CD8-positive, alpha-beta memory T cell (primary cell): ENCODE measurements around the gene OR1E1. TPM values are rescaled to one million over a fixed set of nuclear protein-coding genes. Genes with fewer than 3 reads are reported as not detected.
"Not testable (repeated sequence)": the region's sequence is repeated elsewhere in the genome, so short reads cannot be mapped to it uniquely, and the experiment has no call there.

Experiments
- CTCF ChIA-PET: fragments of 350-600 bp; sonication (Branson Sonifier 250); formaldehyde crosslinking; loops from one replicate; lab custom pipeline; 2021; ENCODE audit warnings: antibody characterized with exemption; lab: Charles Lee
- POLR2A ChIA-PET: fragments of 350-600 bp; sonication (Branson Sonifier 250); formaldehyde crosslinking; loops from one replicate; lab custom pipeline; 2021; ENCODE audit warnings: antibody characterized with exemption; lab: Charles Lee
- DNase-seq, 5 donors: peaks; one replicate each; pipeline versions ENCODE4 v3.0.0 to v3.0.0-alpha.2; 2020 to 2022; ENCODE audit warnings: mixed read lengths in 1 of 5
- H3K27ac ChIP-seq: one replicate; pipeline ENCODE4 v1.7.0; 2013; ENCODE audit warnings: low read depth, mild to moderate bottlenecking, low read length, moderate library complexity
- H3K27me3 ChIP-seq: 2 replicates; pipeline ENCODE4 v1.7.0; 2013; ENCODE audit warnings: low read length, mild to moderate bottlenecking; ENCODE audit not compliant: insufficient read depth, poor library complexity, severe bottlenecking
- H3K36me3 ChIP-seq: 2 replicates; pipeline ENCODE4 v1.7.0; 2013; ENCODE audit warnings: mild to moderate bottlenecking, low read length, moderate library complexity; ENCODE audit not compliant: insufficient read depth
- H3K4me1 ChIP-seq: 2 replicates; pipeline ENCODE4 v1.7.0; 2013; ENCODE audit warnings: mild to moderate bottlenecking, low read length, moderate library complexity; ENCODE audit not compliant: insufficient read depth
- H3K4me3 ChIP-seq: 2 replicates; pipeline ENCODE4 v1.7.0; 2013; ENCODE audit warnings: mild to moderate bottlenecking, low read length
- H3K9me3 ChIP-seq: 2 replicates; pipeline ENCODE4 v1.7.0; 2013; ENCODE audit warnings: mild to moderate bottlenecking, low read length
- H3K27ac Mint-ChIP-seq, 8 donors: one replicate each; pipeline ENCODE4 v1.8.0; 2020 to 2021; ENCODE audit warnings: mixed read lengths in 8 of 8, mild to moderate bottlenecking in 6 of 8, inconsistent platforms in 3 of 8, moderate library complexity in 3 of 8
- H3K27me3 Mint-ChIP-seq, 2 donors: one replicate each; pipeline ENCODE4 v1.8.0; 2020 to 2021; ENCODE audit warnings: mixed read lengths in 2 of 2, mild to moderate bottlenecking in 1 of 2, moderate library complexity in 1 of 2
- H3K36me3 Mint-ChIP-seq, 3 donors: one replicate each; pipeline ENCODE4 v1.8.0; 2020 to 2021; ENCODE audit warnings: mixed read lengths in 3 of 3, inconsistent platforms in 1 of 3, mild to moderate bottlenecking in 1 of 3
- H3K4me1 Mint-ChIP-seq, 3 donors: one replicate each; pipeline ENCODE4 v1.8.0; 2020 to 2021; ENCODE audit warnings: mixed read lengths in 3 of 3, inconsistent platforms in 1 of 3, mild to moderate bottlenecking in 1 of 3
- H3K4me3 Mint-ChIP-seq, 7 donors: one replicate each; pipeline ENCODE4 v1.8.0; 2020 to 2021; ENCODE audit warnings: mixed read lengths in 7 of 7, mild to moderate bottlenecking in 6 of 7, moderate library complexity in 4 of 7, inconsistent platforms in 2 of 7
- H3K9me3 Mint-ChIP-seq, 5 donors: one replicate each; pipeline ENCODE4 v1.8.0; 2020 to 2022; ENCODE audit warnings: mixed read lengths in 5 of 5, mild to moderate bottlenecking in 3 of 5, moderate library complexity in 2 of 5, inconsistent platforms in 1 of 5
- polyA plus RNA-seq: library from polyadenylated mRNA; unstranded; fragments of 300-500 nt; fragmentation: Illumina TruSeq; gene quantifications from one replicate; pipeline ENCODE4 v1.2.3, GENCODE V29; 2021
- total RNA-seq, 2 experiments: library from RNA; stranded (reverse); gene quantifications; one replicate each; pipeline ENCODE4 v1.2.3, GENCODE V29; 2021

OR1E1 gene
- total and polyA plus RNA-seq, 3 experiments from 2014 or later: not detected

- DNase-seq, H3K27me3 ChIP-seq, H3K27ac ChIP-seq, H3K27ac Mint-ChIP-seq, H3K36me3 ChIP-seq, H3K4me3 ChIP-seq, H3K4me1 ChIP-seq, H3K4me1 Mint-ChIP-seq, H3K9me3 ChIP-seq, POLR2A ChIA-PET, CTCF ChIA-PET: not testable (repeated sequence)
- Mint-ChIP-seq H3K9me3 (peaks cover 7 to 20% (median 12%) of the 10 kb centered on the region in 5 donors), H3K27me3 (peaks cover 37 to 42% of the 10 kb centered on the region in 2 donors), H3K4me3 (peak overlapping the region in 1 of 7 donors; percentile 15), H3K36me3 (peaks cover 0 to 13% (median 0%) of the 10 kb centered on the region in 3 donors)
These were observed 14.0 kb upstream of the OR1E1 start for GRCh38 chr17:3412216-3412615.

- H3K27ac ChIP-seq: no peak within 1 kb of the TSS
- no peaks in the 10 kb centered on the region for H3K4me1 Mint-ChIP-seq
- ChIA-PET POLR2A (no interaction called here), CTCF (no interaction called here)
- H3K27ac Mint-ChIP-seq: no peak within 1 kb of the TSS
- DNase-seq: no peak
- H3K36me3 Mint-ChIP-seq: peaks cover 0 to 15% (median 0%) of the 10 kb centered on the region in 3 donors
- H3K4me1 ChIP-seq: no peaks in the 10 kb centered on the region
- no peak within 1 kb of the TSS for H3K4me3 ChIP-seq
- H3K36me3 ChIP-seq: no peaks in the 10 kb centered on the region
- peaks cover 35 to 51% of the 10 kb centered on the region in 2 donors for H3K27me3 Mint-ChIP-seq
- H3K9me3 ChIP-seq: no peaks in the 10 kb centered on the region
- H3K27me3 ChIP-seq: no peaks in the 10 kb centered on the region
- peak within 1 kb of the TSS in 2 of 7 donors; percentile 15 to 17 for H3K4me3 Mint-ChIP-seq
- H3K9me3 Mint-ChIP-seq: peaks cover 7 to 28% (median 14%) of the 10 kb centered on the region in 5 donors
These were observed 12.9 kb upstream of the OR1E1 start, which contains the start of gene OR3A3 for GRCh38 chr17:3411070-3411469. OR3A3 (plus strand) TSS chr17:3411370.

GRCh38 chr17:3403856-3404255, 5.6 kb upstream of the OR1E1 start:
- DNase-seq, H3K4me1 Mint-ChIP-seq, H3K4me1 ChIP-seq, H3K4me3 Mint-ChIP-seq, H3K27ac ChIP-seq, POLR2A ChIA-PET, H3K4me3 ChIP-seq, H3K9me3 ChIP-seq, CTCF ChIA-PET, H3K36me3 ChIP-seq, H3K27ac Mint-ChIP-seq, H3K27me3 ChIP-seq: not testable (repeated sequence)
- H3K9me3 Mint-ChIP-seq: peaks cover 7 to 23% (median 12%) of the 10 kb centered on the region in 5 donors
- H3K36me3 Mint-ChIP-seq: peaks cover 0 to 10% (median 0%) of the 10 kb centered on the region in 3 donors
- peaks cover 27 to 37% of the 10 kb centered on the region in 2 donors for H3K27me3 Mint-ChIP-seq

- H3K36me3 Mint-ChIP-seq: no peaks in the 10 kb centered on the region
- peaks cover 17 to 25% of the 10 kb centered on the region in 2 donors for H3K27me3 Mint-ChIP-seq
- Histone ChIP-seq H3K9me3 (no peaks in the 10 kb centered on the region), H3K4me3 (no peak overlapping the region), H3K36me3 (no peaks in the 10 kb centered on the region), H3K27ac (no peak overlapping the region), H3K27me3 (no peaks in the 10 kb centered on the region), H3K4me1 (no peaks in the 10 kb centered on the region)
- ChIA-PET POLR2A (no interaction called here), CTCF (no interaction called here)
- no peak overlapping the region for H3K27ac Mint-ChIP-seq
- DNase-seq: no peak
- no peaks in the 10 kb centered on the region for H3K4me1 Mint-ChIP-seq
- H3K4me3 Mint-ChIP-seq: no peak overlapping the region
- peaks cover 0 to 6% (median 2%) of the 10 kb centered on the region in 5 donors for H3K9me3 Mint-ChIP-seq
These were observed 3.6 kb upstream of the OR1E1 start for GRCh38 chr17:3401786-3402185.

DNA sequence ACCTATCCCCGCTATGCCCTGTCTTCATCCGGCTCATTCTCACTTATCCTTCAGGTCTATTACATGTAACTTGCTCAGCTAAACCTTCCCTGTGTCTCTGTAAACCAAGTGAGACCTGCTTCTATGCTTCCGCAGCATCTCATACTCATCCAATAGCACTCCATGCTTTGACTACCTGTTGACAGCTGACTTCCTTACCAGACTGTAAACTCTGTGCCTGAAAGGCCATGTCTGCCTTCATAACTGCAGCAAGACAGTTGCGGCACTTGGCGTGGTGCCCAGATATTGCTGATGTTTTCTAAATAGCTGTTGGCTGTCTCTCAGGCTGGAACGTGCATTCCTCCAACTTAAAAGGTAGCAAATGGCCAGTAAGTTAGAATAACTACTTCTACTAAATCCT, 1.8 kb upstream of the OR1E1 start:
- no peaks in the 10 kb centered on the region for H3K36me3 Mint-ChIP-seq
- no peaks in the 10 kb centered on the region for H3K4me1 ChIP-seq
- POLR2A ChIA-PET: no interaction called here
- no peak overlapping the region for H3K27ac ChIP-seq
- H3K9me3 ChIP-seq: no peaks in the 10 kb centered on the region
- no peak overlapping the region for H3K27ac Mint-ChIP-seq
- peaks cover 17 to 21% of the 10 kb centered on the region in 2 donors for H3K27me3 Mint-ChIP-seq
- CTCF ChIA-PET: no interaction called here
- H3K36me3 ChIP-seq: no peaks in the 10 kb centered on the region
- no peak for DNase-seq
- no peak overlapping the region for H3K4me3 ChIP-seq
- H3K4me3 Mint-ChIP-seq: no peak overlapping the region
- peaks cover 0 to 2% (median 0%) of the 10 kb centered on the region in 5 donors for H3K9me3 Mint-ChIP-seq
- no peaks in the 10 kb centered on the region for H3K4me1 Mint-ChIP-seq
- no peaks in the 10 kb centered on the region for H3K27me3 ChIP-seq

DNA sequence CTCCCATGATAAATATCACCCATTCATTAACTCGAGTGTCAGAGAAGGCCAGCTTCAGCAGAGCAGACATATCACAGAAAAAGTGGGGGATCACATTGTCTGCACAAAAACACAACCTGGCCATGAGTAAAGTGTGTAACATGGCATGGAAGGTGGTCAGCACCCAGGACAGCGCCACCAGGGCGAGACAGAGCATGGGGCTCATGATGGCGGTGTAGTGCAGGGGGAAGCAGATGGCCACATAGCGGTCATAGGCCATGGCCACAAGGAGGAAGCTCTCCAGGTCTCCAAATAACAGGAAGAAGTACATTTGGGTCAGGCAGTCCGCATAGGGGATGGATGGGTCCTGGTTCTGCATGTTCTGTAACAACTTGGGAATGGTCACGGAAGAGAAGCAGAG, 409 bp downstream of the OR1E1 start:
- POLR2A ChIA-PET, H3K36me3 Mint-ChIP-seq, DNase-seq, H3K9me3 ChIP-seq, CTCF ChIA-PET, H3K9me3 Mint-ChIP-seq, H3K4me1 ChIP-seq, H3K36me3 ChIP-seq, H3K4me3 Mint-ChIP-seq, H3K4me3 ChIP-seq, H3K27ac Mint-ChIP-seq, H3K4me1 Mint-ChIP-seq, H3K27me3 ChIP-seq, H3K27ac ChIP-seq: not testable (repeated sequence)
- H3K27me3 Mint-ChIP-seq: peaks cover 21 to 23% of the 10 kb centered on the region in 2 donors

DNA sequence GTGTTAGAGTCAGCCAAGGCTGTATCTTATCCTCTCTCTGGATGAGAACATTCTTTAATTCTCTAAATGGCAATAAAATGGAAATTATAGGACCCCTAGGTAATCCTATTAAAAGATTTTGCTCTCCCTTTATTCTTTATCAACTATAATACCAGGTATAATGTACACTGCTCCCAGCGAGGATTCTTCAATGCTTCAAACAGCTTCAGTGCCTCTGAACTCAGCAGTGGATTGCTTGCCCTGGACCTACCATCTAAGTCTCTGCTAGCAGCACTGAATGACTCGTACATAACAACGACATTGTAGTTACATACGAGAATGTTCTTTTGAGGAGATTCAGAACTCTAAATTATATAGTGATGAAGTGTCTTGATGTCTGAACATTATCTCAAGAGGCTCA, 8.4 kb downstream of the OR1E1 start:
- Mint-ChIP-seq H3K27ac (no peak overlapping the region), H3K4me3 (no peak overlapping the region), H3K36me3 (peaks cover 0 to 3% (median 0%) of the 10 kb centered on the region in 3 donors), H3K27me3 (peaks cover 21 to 40% of the 10 kb centered on the region in 2 donors), H3K4me1 (peaks cover 0 to 14% (median 5%) of the 10 kb centered on the region in 3 donors), H3K9me3 (peaks cover 0 to 4% (median 2%) of the 10 kb centered on the region in 5 donors)
- no peak overlapping the region for H3K4me3 ChIP-seq
- H3K36me3 ChIP-seq: no peaks in the 10 kb centered on the region
- no peak for DNase-seq
- no peaks in the 10 kb centered on the region for H3K9me3 ChIP-seq
- H3K27ac ChIP-seq: no peak overlapping the region
- ChIA-PET CTCF (no interaction called here), POLR2A (no interaction called here)
- peaks cover 3% of the 10 kb centered on the region for H3K27me3 ChIP-seq
- no peaks in the 10 kb centered on the region for H3K4me1 ChIP-seq

DNA sequence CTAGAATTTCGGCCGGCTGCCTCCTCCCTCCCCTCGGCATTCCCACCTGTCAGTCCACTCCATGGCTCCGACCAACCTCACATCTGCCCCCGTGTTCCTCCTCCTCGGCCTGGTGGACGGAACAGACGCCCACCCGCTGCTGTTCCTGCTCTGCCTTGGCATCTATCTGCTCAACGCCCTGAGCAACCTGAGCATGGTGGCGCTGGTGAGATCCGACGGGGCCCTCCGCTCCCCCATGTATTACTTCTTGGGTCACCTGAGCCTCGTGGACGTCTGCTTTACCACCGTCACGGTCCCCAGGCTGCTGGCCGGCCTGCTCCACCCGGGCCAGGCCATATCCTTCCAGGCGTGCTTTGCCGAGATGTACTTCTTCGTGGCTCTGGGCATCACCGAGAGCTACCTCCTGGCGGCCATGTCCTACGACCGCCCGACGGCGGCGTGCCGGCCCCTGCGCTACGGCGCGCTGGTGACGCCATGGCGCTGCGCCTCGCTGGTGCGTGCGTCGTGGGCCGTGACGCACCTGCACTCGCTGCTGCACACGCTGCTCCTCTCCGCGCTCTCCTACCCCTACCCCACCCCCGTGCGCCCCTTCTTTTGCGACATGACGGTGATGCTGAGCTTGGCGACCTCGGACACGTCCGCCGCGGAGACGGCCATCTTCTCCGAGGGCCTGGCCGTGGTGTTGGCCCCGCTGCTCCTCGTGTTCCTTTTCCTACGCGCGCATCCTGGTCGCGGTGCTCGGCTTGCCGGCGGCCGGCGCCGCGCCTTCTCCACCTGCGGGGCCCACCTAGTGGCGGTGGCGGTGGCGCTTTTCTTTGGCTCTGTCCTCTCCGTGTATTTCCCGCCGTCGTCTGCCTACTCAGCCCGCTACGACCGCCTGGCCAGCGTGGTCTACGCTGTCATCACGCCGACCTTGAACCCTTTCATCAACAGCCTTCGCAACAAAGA, 12.1 kb downstream of the OR1E1 start, which contains the start of gene OR3A2:
Gene OR3A2, minus strand, starts transcription at position 440 of the 948 bp plus-strand sequence.
- Histone ChIP-seq H3K4me3 (no peak within 1 kb of the TSS), H3K4me1 (no peaks in the 10 kb centered on the region), H3K27me3 (no peaks in the 10 kb centered on the region), H3K36me3 (no peaks in the 10 kb centered on the region), H3K27ac (no peak within 1 kb of the TSS), H3K9me3 (no peaks in the 10 kb centered on the region)
- DNase-seq: peak in 3 of 5 donors; percentile 12 to 56 (median 47)
- Mint-ChIP-seq H3K4me3 (peak within 1 kb of the TSS in 6 of 7 donors; percentile 49 to 81 (median 68)), H3K9me3 (peaks cover 0 to 4% (median 0%) of the 10 kb centered on the region in 5 donors), H3K4me1 (peaks cover 0 to 14% (median 5%) of the 10 kb centered on the region in 3 donors), H3K27me3 (peaks cover 30 to 52% of the 10 kb centered on the region in 2 donors), H3K36me3 (peaks cover 0 to 3% (median 0%) of the 10 kb centered on the region in 3 donors), H3K27ac (peak within 1 kb of the TSS in 2 of 8 donors; percentile 73)
- CTCF ChIA-PET: no interaction called here
- POLR2A ChIA-PET: no interaction called here
